ENCODE results near the gene TRIOBP. TPM values are rescaled to one million over a fixed set of nuclear protein-coding genes. Genes with fewer than 3 reads are reported as not detected.

Gene TRIOBP
- total RNA-seq, 6 experiments from 2014 or later: 74.3 to 92.5 (median 91.6) TPM

- Mint-ChIP-seq H3K4me3 (no peak overlapping the region), H3K27me3 (ENCODE audit: insufficient read depth) (peaks cover 23% of the 10 kb centered on the region), H3K9me3 (no peaks in the 10 kb centered on the region), H3K4me1 (ENCODE audit: low read depth) (no peaks in the 10 kb centered on the region), H3K36me3 (ENCODE audit: low read depth) (peaks cover 5% of the 10 kb centered on the region; the same call in 1 of the 2 replicates), H3K27ac (no peak overlapping the region)
- TF ChIP-seq, protein P1, sequence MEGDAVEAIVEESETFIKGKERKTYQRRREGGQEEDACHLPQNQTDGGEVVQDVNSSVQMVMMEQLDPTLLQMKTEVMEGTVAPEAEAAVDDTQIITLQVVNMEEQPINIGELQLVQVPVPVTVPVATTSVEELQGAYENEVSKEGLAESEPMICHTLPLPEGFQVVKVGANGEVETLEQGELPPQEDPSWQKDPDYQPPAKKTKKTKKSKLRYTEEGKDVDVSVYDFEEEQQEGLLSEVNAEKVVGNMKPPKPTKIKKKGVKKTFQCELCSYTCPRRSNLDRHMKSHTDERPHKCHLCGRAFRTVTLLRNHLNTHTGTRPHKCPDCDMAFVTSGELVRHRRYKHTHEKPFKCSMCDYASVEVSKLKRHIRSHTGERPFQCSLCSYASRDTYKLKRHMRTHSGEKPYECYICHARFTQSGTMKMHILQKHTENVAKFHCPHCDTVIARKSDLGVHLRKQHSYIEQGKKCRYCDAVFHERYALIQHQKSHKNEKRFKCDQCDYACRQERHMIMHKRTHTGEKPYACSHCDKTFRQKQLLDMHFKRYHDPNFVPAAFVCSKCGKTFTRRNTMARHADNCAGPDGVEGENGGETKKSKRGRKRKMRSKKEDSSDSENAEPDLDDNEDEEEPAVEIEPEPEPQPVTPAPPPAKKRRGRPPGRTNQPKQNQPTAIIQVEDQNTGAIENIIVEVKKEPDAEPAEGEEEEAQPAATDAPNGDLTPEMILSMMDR (IDR thresholded peaks at IDR 0.05): no peak
- no peak for DNase-seq
These were observed 128.1 kb downstream of the TRIOBP start for GRCh38 chr22:37824674-37825641.

Other genes starting within 250 kb of the TRIOBP start
- not detected for gene MFNG, start 210.7 kb upstream of the TRIOBP start, total RNA-seq (2021; fragmentation: NEBNext Ultra II Directional; extraction: Animal tissue kit (Norgen Biotek cat#: 25700))
- gene CARD10, start 177.6 kb upstream of the TRIOBP start, total RNA-seq (2021; fragmentation: NEBNext Ultra II Directional; extraction: Animal tissue kit (Norgen Biotek cat#: 25700)): 1 to 10 TPM; 4.4 to 5.6 (median 4.8) TPM
- gene CDC42EP1, start 136.6 kb upstream of the TRIOBP start, total RNA-seq (2021; fragmentation: NEBNext Ultra II Directional; extraction: Animal tissue kit (Norgen Biotek cat#: 25700)): 100 to 1,000 TPM in 3 of 6 experiments, 10 to 100 TPM in 3; 88.3 to 104 (median 97.2) TPM
- gene LGALS2, start 117.0 kb upstream of the TRIOBP start, total RNA-seq (2021; fragmentation: NEBNext Ultra II Directional; extraction: Animal tissue kit (Norgen Biotek cat#: 25700)): not detected
- 10 to 100 TPM; 37.5 to 45.4 (median 41.5) TPM for gene GGA1, start 88.2 kb upstream of the TRIOBP start, total RNA-seq (2021; fragmentation: NEBNext Ultra II Directional; extraction: Animal tissue kit (Norgen Biotek cat#: 25700))
- gene SH3BP1, start 57.4 kb upstream of the TRIOBP start, total RNA-seq (2021; fragmentation: NEBNext Ultra II Directional; extraction: Animal tissue kit (Norgen Biotek cat#: 25700)): 10 to 100 TPM; 15.9 to 26.3 (median 23.0) TPM
- 10 to 100 TPM; 15.3 to 24.5 (median 18.4) TPM for gene PDXP, start 38.3 kb upstream of the TRIOBP start, total RNA-seq (2021; fragmentation: NEBNext Ultra II Directional; extraction: Animal tissue kit (Norgen Biotek cat#: 25700))
- 1,000 to 10,000 TPM; 5,326 to 7,192 (median 6,673) TPM for gene LGALS1, start 21.4 kb upstream of the TRIOBP start, total RNA-seq (2021; fragmentation: NEBNext Ultra II Directional; extraction: Animal tissue kit (Norgen Biotek cat#: 25700))
- 10 to 100 TPM; 17.7 to 29.6 (median 26.9) TPM for gene NOL12, start 10.7 kb upstream of the TRIOBP start, total RNA-seq (2021; fragmentation: NEBNext Ultra II Directional; extraction: Animal tissue kit (Norgen Biotek cat#: 25700))
- 10 to 100 TPM; 27.6 to 42.3 (median 29.2) TPM for gene GCAT, start 110.9 kb downstream of the TRIOBP start, total RNA-seq (2021; fragmentation: NEBNext Ultra II Directional; extraction: Animal tissue kit (Norgen Biotek cat#: 25700))
- not detected for gene GALR3, start 126.3 kb downstream of the TRIOBP start, total RNA-seq (2021; fragmentation: NEBNext Ultra II Directional; extraction: Animal tissue kit (Norgen Biotek cat#: 25700))
- gene ANKRD54, start 147.3 kb downstream of the TRIOBP start, total RNA-seq (2021; fragmentation: NEBNext Ultra II Directional; extraction: Animal tissue kit (Norgen Biotek cat#: 25700)): 10 to 100 TPM; 18.3 to 25.4 (median 20.9) TPM
- 100 to 1,000 TPM; 306 to 371 (median 357) TPM for gene EIF3L, start 152.4 kb downstream of the TRIOBP start, total RNA-seq (2021; fragmentation: NEBNext Ultra II Directional; extraction: Animal tissue kit (Norgen Biotek cat#: 25700))
- 10 to 100 TPM; 37.7 to 46.5 (median 40.5) TPM for gene MICALL1, start 209.2 kb downstream of the TRIOBP start, total RNA-seq (2021; fragmentation: NEBNext Ultra II Directional; extraction: Animal tissue kit (Norgen Biotek cat#: 25700))